HG03060 (cell line): Measurements from ENCODE around the gene DCN.

Experiments used
- ATAC-seq: cut with Tn5 transposase; IDR thresholded peaks from one replicate; pipeline ENCODE4 v1.9.1; 2021; ENCODE audit warnings: low read depth, moderate number of reproducible peaks; ENCODE audit not compliant: unreplicated experiment

DCN gene

DNA sequence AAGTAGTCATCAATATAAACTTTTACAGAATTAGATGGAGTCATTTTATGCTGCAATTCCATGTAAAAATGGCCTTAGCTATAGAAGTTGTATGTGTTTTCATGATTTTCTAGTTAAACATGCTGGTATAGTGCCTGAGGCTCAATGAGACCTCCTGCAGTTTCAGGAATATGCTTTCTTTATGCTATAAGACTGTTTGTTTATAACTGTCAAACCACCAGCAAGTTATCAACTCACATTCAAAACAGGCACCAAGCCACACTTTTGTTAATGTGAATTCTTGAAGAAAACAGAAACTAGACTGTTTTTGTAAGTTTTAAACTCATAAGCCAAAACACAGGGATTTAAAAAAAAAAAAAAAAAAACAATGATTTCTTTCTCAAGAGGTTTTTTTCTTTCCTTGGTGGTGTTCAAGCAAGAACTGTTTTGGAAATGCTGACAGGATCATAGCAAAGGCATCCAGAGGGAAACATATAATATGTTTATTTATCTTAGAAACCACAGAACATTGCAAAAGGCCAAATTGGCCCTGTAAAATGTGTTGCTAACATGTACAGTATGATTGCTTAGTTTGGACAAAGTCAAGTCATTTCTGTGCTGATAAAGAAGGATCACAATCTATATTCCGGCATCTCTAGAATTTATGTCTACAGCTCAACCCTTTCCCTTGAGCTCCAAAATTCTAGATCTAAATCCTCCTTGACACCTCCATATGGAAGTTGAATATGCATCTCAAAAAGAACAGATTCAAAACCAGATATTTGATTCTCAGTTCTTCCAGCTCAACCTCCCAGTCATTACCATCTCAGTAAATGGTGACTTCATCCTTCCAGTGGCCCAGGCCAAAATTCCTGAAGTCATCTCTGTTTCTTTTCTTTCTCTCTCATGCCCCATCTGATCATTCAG lies 42.3 kb downstream of the DCN start:
- ATAC-seq: no peak

DNA sequence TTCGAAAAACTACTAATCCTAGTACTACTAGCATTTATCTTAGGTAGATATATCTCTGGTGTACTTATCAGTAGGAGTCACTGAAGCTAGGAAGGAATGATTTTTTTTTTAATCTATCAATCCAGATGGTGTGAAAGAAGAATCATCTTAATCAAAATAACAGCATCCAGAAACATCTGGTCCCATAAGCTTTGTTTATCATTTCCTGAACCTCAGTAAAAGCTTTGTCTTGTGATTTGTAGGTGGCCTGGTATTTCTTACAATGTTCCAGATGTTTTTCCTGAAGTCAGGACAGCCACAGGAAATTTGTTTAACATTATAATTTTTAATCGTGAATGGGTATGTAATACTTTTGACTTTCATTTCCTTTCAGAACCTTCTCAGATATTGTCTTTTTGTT lies 43.3 kb downstream of the DCN start:
- no peak for ATAC-seq

DNA sequence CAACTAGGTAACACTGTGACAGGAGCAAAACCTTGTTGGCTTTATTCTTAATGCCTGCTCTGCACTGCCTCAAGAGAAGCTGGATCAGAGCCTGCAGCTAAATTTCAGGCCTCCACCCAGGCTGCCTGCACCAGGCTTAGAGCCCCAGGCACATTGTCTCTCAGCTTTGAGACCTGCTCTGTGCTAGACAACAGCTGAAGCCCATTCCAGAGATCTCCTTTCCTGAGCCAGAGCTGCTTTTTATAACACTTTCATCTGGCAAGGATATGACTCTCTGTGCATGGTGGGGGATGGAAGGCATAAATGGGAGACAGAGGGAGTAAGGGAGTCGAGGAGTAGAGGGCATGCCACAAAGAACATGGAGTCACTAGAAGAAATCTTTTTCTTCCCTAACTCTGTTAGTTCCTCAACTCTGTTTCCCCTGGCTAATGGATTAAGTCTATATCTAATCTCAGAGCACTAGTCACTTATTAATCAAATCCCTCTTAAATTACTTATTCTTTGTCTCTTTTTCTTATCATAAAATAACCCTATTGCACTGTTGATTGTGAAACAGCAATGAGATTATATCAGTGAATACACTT lies 44.2 kb downstream of the DCN start:
- ATAC-seq: no peak

DNA sequence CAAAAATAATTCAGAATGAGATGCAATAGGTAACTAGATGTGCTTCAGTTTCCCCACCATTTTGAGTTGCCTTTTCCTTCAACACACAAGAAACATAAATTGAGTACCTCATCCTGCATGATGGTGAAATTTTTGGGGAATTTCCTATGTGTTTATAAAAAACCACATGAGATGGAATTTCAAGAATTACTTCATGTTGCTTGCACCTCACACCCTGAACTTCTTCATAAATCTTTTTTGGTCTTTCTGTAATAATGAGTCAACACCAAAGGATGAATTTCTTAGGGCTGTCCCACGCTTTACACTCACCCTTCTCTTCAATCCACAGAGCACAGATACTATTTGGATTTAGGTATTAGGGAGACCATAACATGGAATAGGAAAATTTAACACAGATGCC lies 48.7 kb downstream of the DCN start:
- ATAC-seq: no peak

DNA sequence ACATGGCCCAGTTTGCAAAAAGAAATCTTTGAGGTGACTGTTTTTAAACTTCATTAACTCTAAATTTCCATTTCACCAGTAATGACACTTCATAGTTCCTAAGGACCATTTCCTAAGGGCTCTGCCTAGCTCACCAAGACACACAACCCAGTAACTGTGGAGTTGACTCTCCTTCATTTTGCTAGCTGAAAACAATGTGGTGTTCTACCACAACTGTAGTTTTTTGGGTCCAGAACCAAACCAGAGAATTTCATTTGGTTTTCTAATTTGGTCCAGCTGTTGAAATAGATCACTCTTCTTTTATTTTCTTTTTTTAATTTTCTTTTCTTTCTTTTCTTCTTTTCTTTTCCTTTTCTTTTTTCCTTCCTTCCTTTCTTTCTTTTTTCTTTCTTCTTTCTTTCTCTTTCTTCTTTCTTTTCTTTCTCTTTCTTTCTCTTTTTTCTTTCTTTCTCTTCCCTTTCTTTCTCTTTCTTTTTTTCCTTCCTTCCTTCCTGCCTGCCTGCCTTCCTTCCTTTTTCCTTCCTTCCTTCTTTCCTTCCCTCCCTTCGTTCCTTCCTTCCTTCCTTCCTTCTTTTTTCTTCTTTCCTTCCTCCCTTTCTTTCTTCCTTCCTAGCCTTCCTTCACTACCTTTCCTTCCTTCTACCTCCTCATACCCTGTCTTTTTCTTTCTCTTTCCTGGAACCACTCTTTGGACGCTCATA lies 52.8 kb downstream of the DCN start:
- no peak for ATAC-seq

DNA sequence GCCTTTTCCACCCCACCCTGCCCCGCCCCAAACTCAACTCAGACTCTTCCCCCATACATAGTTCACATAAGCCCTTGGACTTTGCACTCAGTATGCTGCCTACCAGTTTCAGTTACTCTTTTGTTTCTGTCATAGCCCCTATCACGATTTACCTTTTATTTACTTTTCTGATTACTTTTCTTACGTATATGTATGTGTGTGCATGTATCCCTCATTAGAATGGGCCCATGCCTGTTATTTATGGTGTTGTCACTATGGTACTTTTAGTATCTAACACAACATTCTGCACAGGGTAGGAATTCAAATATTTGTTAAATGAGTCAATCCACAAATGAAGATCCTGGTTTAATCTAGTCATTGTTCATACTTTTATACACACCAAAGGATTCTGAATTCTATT lies 54.9 kb downstream of the DCN start:
- ATAC-seq: no peak

DNA sequence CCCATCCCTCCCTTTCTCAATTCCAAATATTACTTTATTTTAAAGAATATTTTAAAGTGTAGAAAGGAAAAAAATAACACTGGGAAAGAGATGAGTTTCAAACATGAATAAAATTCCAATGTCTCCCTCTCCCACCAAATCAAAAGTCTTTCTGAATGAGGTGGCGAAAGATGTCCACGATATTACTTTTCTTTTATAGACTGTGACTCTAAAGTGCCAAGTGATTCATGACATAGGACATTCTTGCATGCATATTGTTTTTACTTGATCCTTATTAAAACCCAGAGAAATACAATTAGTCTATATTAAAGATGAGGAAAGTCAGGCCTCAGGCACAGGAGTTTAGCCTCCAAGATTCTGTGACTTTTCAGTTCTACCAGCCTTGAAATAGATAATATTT lies 55.3 kb downstream of the DCN start:
- ATAC-seq: no peak

DNA sequence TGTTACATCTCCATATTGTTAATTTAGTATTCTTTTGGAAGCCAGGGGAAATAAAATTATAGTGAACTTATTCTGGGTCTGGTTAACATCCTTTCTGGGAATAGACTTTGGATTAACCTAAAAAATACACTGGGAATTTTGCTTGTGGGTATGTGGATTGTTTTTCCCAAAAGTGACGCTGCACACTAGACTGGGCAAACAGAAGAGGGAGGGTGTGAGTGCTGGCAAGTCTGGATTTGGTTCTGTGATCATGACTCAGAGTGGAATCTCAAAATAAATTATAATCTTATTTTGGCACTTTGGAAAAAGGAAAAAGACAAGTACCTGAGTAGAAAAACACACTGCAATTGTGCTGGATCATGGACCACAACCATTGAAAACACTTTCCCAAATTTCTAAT lies 56.1 kb downstream of the DCN start:
- ATAC-seq: no peak

DNA sequence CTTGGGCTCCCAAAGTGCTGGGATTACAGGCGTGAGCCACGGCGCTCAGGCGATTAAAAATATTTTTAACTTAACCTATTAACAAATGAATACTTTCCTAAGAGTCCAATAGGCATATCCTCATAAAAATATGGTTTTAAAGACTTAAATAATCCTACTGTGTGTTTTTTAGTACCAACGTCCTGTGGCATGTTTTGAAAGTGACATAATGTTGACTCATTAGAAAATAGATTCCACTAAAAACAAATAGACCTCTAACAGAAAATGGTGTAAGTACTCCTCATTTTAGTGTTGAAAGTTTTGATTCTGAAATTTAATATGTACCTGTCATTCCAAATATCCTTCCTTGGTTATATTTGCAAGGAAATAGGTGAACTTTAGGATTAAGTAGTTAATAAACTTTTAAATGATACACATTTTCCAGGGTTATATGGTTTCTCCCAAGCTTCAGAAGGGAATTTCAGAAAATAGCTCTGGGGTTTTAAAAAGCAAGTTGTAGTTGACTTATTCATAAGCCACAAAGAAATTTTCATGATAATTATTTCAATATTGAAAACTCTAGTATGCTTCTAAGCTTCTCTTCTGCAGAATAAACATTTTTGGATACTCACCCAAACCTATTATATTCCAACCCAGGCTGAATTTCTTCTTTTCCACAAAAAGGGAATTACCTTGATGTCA lies 59.2 kb downstream of the DCN start:
- no peak for ATAC-seq

DNA sequence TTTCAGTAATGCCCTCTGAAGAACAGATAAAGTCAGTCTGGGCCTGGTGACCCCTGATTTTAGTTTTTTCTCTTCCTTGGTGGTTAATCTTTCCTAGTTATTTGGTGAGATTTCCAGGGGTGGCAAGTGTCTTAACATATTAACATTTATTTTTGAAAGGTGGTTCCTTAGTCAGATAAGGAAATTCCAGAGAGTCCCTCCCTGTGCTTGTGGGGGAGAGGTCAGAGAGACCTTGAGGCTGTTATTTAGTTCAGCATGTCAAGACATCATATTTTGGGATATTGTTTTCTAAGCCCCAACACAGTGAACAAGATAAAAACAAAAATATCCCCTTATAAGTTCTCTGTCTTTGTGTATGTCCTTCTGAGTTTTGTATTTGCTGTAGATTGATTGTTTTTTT lies 61.8 kb downstream of the DCN start:
- ATAC-seq: no peak

DNA sequence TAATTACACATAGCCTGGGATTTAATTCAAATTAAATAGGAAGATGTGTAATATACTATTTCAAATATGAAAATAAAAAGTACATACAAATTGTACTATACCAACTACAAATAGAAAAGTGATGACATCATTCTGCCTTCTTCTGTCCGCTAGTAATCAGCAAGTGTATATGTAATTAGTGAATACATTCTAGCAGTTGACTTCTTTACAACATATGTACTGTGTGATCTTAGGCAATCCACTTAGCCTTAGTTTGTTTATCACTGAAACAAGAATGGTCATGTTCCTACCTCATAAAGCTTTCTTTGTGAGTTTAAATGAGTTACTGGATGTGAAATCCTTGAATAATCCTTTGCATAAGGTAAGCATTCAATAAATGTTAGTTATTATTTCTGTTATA lies 63.5 kb downstream of the DCN start:
- ATAC-seq: no peak

DNA sequence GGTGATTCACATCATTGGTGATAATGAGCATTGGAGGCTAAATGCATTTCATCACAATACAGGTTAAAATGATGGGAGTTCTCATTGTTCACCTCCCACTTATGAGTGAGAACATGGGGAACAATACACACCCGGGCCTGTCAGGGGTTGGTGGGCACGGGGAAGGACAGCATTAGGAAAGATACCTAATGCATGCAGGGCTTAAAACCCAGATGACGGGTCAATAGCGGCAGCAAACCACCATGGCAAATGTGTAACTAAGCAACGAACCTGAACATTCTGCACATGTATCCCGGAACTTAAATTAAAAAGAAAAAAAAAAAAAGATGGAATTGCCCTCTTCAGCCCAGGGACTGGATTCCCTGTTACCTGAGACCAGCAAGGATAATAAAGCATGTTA lies 69.0 kb downstream of the DCN start:
- no peak for ATAC-seq

DNA sequence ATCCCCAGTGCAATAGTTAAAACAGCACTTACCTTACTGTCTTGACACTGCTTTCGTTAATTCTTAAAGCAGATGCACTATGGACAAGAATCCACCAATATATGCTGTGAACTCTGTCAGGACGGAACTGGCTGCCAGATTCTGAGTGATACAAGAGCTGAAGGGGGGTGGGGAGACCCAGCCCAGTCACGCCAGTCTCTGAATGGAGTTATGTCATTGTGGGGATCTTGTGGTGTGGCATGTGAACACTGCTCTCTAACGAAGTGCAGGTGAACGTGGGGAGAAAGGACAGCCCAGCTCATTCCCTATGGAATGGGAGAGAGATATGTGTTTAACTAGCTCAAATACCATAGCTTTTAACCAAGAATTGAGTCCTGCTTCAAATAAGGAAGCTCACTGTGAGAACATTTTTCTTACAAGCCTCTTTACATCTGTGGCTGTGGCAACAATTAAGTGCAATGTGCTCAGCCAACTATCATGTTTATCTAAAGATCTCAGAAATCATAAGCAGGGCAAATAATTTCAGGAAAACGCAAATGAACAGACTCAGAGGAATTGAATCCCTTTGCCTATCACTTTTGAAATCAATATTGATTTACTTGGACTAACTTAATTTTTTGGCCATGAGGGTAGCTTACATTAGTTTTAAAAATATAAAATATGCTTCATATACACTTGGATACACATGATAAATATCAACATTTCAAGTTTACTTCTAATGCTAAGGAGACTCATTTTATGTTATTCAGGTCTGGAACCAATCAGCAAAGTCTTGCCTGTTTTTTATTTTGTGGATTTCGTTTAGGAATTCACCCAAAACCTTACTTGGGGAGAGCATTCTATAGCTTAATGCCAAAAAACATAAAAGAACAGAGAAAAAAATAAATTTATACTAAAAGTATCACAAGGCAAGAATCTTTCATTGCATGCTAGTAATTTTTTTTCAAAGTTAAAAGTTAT lies 71.0 kb downstream of the DCN start, which contains the start of gene LUM:
Gene LUM, minus strand, starts transcription at position 129 of the 960 bp plus-strand sequence. CDS start 2,515 bp downstream, outside the sequence.
- ATAC-seq: no peak

DNA sequence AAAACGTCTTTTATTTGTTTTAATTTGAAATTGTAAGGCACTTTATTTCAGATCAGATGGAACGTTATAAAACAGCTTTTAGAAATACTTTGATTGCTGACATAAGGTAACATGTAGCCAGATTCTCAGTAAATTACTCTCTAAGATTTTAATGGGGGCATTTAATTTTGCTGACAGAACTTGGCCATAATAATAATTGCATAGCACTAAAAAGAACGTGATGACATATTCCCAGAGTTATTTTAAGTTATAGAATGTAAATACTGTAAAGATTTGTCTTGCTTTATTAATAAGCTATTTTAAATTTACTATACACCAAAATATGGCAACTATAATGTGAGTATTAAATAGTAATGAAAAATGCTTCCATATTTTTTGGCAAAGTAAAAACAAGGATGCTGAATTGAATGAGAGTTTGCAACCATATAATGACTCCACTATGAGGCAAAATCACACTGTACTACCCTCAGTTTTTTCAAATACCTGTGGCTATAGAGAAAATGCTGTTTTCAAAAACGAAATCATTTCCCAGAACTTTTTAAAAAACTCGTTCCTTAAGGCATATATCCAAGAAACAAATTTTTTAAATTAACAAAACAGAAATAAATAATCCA lies 72.2 kb downstream of the DCN start:
- no peak for ATAC-seq

DNA sequence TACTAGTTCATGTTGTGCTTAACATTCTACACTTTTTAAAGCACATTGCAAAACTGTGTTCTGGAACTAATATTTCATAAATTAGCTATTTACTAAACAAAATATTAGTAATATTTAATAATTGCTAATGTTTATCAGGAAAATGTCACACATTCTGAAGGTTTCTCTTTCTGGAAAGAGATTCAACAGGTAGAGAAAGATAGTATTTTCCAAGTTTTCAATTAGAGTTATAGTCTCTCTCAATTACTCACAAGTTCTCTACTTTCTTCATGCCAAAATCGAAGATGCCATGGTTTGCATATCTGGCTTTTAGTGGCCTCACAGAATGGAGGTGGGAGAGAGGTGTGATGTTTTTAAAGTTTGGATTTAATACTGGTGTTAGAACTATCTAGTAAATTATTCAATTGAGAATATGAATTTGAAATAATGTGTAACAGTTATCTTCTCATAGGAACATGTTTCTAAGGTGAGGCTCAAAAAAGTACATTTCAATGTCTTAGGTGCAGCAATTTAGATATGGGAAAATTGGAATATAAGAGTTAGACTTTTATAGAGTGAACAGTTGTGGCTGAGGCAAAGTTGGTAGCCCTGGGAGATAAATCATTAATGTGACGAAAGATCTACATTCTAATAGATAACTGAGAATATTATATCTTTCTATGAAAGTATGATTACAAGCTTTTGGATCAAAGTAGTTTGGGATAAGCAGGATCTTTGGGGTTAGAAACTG lies 72.9 kb downstream of the DCN start:
- ATAC-seq: no peak

DNA sequence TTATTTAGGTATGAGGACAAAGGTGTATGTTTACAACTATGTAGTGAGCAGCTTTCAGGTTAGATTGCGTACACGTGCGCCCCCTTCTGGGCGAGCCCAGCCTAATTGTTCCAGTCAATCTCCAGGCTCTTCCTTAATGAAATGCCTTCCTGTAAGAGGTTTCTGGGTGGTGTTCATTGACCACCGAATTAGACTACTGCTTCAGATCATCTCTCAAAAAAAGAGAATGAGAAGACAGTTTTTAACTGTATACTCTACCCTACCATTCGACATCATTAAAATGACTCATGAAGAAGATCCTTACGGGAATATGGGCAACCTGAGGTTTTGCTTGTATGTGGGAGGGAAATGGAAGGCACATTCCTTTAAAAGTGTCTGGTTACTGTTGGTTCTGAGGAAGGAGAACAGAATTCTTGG lies 73.5 kb downstream of the DCN start:
- peak; percentile 66 for ATAC-seq

DNA sequence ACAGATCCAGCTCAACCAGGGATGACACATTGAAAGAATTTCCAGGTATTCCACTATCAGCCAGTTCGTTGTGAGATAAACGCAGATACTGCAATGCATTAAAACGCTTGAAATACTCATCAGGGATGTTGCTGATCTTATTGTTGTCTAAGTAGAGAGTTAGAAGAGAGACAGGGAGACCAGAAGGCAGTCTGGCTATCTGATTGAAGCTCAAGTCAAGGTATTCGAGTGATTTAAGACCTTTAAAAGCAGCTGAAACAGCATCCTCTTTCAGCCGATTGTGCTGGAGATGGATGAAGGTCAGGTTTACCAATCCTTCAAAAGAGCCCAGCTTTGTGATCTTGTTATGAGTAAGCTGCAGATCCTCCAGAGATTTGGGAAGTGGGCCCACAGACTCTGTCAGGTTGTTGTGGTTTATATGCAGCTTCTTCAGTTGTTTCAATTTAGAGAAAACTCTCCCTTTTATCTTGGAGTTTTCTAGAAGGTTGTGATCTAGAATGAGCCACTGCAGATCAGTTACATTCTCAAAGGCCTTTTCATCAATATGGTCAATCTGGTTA lies 74.3 kb downstream of the DCN start:
- ATAC-seq: no peak

DNA sequence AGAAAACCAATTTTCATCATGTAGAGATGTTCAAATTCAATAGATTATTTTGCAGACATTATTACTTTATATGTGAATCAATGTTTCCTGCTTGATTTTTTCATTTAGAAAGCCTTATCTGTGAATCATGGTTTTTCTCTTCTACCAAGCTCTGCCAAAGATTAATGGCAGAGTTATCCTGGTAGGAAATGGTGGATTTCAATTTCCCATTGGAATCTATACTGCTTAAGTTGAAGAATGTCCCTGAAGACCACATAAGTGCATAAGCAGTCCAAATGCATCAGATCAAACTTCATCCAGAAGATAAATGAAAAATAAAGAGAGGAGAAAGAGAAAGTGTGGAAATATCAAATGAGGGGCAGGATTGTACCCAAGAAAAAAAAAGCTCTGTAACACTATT lies 76.3 kb downstream of the DCN start:
- ATAC-seq: no peak
